ENCODE measurements around the gene DGKD.

DGKD gene

DNA sequence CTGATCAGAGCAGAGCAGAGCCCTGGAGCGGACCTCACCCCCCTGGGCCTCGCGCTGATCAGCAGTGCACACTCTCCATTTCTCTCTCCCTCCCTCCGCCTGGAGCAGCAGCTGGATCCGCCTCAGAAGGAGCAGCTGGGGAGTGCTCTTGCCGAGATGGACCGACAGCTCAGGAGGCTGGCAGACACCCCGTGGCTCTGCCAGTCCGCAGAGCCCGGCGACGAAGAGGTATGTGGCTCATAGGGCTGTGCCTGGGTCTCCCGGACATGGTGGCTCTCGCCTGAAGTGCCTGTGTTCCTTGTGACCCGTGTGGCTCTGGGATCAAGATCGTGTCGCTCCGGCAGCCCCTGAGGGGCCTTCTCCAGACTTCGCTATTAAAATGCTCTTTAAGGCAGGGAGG is 109.8 kb downstream of the DGKD start:
- DNase-seq: no peak

DNA sequence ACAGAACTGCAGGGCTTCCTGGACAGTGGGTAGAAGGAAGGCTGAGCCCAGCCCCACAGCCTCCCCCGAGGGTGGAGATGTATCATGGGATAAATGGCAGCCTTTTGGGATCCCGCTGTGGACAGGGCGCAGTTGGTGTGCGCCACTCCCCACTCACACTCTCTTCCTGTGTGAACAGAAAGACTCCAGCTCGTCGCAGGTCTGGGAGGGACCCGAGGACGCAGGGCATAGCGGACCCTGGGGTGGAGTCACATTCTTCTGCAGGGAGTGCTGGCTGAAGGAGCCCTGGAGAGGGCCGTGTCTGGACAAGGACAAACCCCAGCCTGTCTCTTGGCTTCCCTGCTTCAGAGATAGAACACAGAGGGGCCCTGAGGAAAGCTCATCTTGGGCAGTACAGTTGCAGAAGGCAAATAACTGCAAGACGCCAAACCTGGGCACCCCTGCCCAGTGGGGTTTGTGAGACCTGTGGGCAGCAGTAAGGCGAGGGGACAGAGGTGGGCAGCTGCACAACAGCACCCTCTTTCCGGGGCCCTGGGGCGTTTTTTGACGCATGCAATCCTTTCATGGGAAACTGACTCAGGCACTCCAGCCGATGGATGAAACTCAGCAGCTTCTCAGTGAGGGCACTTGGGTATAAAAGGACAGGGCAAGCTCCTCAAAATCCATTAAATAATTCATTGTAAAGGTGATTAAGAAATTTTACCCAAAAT is 110.4 kb downstream of the DGKD start:
- DNase-seq: no peak

DNA sequence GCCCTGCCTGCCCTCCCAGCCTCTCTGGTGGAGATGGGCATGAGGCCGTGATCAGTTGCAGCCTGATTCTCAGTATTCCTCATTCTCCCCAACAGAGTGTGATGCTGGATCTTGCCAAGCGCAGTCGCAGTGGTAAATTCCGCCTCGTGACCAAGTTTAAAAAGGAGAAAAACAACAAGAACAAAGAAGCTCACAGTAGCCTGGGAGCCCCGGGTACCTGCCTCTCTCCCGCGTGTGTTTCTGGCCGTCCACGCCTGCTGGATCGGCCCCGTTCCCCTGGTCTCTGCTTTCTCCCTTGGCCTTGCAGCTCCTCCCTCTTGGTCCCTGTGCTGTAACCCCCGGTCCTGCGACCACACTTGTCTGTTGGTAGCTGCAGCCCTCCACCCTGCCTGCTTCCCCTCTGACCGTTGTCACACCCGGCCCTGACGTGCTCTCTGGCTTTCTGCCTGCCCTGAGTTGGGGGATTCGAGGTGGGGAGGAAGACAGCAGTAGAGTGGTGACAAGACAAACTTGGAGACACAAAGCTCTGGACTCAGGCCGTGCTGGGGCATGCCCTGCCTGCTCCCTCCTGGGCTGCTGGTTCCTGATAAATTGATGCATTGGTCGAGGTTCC is 112.8 kb downstream of the DGKD start:
- no peak for DNase-seq

DNA sequence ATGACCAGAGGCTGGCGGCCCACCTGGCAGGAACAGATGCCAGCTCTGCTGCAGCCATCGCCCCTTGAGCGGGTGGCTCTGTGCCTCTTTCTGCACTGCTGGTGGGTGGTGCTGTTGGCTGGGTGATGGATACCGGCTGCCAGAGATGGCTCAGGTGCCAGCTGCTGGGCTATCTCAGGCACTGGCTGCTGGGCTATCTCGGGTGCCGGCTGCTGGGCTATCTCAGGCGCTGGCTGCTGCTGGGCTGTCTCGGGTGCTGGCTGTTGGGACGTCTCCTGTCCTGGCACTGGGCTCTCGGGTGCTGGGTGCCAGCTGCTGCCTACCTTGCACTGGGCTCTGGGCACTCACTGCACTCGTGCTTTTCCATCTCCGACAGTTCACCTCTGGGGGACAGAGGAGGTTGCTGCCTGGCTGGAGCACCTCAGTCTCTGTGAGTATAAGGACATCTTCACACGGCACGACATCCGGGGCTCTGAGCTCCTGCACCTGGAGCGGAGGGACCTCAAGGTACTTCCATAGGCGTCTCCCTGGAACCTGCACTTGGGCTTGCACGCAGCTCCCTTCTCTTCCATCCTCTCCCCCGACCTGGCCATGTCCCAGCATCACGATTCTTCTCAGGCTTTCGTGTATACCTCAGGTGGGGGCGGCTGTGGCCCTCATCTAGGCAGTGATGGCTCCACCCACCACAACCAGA is 113.9 kb downstream of the DGKD start:
- no peak for DNase-seq

DNA sequence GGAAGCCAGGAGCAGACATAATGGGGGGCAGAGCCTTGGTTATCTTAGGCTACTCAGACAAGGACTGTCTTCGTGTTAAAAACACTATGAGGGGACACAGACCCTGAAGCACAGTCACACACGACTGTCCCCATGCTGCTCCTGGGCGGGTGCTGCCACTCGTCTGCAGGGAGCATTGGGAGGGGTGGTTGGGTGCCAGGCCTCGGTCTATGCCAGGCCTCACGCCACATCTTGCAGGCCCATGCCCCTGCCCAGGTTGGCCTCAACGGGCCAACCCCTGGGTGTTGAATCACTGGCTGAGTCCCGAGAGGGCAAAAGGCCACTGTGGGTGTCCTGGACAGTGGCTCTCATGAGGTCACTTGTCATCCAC is 114.4 kb downstream of the DGKD start:
- DNase-seq: no peak

DNA sequence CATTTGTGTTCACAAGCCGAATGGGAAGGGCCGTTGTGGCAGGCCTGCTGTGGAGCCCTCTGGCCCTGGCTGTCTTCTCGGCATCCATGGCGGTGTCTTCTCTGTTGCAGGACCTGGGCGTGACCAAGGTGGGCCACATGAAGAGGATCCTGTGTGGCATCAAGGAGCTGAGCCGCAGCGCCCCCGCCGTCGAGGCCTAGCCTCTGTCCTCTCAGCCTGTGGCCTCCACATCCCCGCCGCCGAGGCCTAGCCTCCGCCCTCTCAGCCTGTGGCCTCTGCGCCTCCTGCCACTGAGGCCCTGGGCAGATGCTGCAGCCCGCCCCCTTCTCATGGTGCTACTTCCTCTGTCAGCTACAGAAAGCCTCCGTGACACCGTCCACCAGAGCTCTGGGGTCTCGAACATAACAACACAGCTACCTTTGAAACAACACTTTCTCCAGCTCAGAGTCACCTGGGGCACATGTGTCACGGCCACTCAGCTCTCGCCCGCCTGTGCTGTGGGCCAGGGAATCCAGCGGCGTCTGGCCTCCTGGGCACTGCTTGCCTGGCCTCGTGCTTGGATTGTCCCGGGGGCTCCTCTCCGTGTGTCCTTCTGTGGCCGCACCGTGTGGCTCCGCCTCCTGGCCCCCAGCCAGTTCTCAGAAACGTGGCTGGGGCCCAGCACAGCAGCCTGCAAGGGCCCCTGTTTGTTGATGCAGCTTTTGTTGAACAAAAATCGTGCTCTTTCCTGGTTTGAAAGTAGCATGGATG is 115.1 kb downstream of the DGKD start:
- DNase-seq: no peak

DNA sequence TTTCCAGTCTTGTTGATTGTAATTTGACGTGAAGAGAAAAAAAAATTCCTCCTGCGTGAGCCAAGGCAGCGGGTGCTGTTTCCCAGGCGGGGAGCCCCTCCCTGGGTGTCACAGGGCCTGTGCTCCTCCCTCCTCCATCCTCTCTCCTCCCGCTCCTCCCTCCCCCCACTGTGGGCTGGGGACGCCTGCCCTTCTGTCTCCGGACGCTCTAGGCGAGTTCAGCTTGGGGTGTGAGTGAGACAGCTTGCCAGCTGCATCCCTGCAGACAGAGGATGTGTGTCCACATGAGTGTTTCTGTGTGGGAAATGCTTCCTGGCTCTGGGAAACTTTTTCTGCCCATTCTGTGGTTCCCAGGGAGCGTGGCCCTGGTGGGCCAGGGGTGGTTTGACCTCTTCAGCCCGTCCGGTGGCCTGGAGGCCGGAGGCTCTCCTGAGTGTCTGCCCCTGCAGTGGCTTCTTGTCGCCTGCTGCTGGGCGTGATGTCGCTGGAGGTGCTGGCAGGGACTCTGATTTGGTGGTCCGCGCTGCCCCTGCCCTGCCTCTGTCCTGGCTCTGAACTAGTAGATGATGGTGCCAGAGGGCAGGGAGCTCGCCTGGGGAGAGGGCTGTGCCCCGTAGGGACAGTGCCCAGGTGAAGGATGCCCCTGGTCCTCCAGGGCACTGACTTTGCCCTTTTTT is 115.9 kb downstream of the DGKD start:
- DNase-seq: no peak

DNA sequence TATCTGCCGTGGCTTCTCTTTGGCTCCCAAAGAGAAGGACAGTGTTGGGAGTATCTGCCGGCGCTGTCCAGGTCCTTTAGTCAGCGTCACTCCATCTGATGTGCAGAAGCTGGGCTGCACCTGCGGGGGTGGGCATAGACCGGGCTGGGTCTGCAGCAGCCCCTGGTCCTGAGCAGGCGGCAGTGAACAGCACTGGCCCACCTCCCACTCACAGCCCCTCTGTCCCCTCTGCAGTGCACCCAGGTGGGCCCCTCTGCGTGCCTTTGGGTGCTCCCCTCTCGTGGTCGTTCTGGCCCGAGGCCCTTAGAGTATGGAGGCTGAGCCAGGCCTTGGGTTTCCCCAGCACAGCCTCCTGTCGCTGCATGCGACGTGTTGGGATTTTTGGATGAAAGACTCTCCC is 116.5 kb downstream of the DGKD start:
- DNase-seq: no peak

DNA sequence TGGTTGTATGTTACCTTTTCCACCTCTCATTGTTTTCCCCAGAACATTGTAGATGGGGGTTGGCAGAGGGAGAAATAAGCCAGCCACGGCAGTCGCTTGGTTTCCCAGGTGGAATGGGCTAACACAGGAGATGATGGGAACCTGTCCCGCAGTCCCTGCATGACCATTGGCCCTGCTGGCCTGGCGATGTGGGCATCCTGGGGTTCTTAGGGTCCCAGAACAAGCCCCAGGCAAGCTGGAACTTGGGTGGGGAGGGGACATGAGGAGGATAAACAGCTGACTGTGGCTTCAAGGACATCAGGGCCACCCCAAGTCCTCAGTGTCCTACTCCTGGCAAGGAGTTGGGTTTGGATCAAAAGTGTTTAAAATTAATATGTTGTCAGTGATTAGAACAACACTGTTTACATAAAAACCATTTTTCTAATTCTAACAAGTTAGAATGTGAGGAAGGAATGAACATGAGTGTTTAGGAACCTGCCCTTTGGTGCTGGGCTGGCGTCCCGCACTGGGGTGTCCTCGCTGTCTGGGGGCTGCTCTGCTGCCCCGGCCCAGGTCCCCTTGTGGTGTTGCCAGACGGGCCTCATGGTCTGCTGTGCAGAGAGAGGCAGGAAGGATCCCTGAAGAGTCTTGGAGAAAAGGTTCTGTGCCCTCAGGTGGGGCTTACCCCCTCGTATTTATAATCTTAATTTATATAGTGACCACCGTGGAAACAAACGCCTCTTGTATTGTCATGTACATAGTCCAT is 117.2 kb downstream of the DGKD start:
- DNase-seq: no peak

DNA sequence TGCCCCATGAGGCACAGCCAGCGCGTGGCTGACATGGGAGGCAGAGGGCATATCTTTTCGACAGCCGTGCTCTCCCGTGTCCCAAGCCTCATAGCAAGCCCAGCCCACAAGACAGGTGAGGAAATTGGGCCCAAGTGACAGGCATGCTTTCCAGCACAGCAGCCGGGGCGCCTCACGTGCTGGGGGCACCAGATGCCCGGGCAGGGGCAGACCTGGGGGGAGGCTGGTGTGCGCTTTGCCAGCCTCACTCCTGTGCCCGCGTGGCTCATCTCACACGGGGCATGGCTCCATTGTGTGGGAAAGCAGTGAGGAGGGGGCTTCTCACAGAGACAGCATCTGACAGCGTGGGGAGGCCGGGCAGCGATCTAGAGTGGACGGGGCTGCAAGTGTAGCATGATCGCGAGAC is 119.1 kb downstream of the DGKD start:
- DNase-seq: no peak

DNA sequence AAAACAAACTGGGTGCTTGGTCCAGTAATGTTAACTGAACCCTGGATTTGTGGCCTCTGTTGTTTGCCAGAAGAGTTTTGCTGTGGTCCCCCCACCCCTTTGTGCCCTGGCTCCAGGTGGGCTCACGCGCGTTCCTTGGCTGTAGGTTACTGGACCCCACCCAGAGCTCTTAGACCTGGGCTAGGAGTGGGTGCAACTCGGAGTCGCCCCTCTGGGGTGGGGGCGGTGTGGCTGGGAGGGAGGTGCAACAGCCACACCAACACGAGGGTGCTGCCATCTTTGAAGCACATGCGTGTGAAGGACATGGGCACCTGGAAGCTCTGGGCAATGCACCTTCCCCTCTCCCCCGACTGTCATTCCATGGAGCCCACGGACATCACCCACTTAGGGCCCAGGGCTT is 119.6 kb downstream of the DGKD start:
- DNase-seq: no peak

DNA sequence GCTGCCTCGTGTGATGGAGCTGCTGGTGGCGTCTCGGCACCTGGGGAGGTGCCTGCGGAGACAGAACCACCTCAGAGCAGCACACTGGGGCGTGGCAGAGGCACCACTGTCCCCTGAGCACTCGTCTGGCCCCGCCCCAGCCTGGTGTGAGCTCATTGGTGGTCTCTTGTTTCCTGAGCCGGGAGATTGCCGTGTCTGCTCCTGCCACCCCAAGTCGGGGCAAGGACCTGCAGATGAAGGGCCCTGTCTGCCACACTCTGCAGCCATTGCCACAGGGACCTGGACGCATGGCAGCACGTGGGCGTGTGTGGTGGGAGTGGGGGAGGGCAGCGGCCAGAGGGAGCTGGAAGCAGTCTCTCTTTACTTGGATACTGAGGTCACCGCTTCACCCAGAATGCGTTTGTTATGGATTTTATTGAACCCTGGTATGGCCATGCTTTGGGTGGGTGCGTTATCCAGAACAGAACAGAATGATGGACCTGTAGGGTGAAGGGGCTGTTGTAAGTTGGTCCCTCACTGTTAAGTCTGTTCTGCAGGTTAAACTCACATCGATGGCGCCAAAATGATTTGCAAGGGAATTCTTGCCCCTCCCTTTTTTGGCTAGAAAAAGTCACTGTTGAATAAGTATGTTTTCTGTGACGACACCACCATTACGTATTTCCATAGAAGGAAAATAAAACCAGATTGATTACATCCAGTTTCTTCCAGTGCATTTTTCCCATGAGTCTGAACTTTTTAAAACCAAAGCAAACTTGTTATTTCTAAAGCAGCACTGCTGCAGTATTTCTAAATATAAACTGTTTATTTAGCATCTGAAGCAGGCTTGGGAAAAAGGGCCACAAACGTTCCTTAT is 120.2 kb downstream of the DGKD start:
- no peak for DNase-seq

DNA sequence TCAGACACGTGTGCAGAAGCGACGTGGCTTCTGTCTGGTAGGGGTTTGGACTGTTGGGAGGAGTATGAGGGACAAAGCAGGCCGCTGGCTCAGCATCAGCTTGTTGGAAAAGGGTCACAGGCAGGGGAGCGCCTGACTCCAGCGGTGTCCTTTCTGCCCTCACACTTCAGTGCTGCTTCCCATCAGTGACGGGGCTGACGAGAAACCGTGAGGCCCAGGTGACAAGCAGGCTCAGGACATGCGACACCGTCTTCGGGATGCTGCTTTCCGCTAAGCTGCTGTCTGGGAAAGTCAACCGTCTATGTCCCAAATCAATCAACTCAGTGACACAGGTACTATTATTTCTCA is 121.7 kb downstream of the DGKD start:
- no peak for DNase-seq

DNA sequence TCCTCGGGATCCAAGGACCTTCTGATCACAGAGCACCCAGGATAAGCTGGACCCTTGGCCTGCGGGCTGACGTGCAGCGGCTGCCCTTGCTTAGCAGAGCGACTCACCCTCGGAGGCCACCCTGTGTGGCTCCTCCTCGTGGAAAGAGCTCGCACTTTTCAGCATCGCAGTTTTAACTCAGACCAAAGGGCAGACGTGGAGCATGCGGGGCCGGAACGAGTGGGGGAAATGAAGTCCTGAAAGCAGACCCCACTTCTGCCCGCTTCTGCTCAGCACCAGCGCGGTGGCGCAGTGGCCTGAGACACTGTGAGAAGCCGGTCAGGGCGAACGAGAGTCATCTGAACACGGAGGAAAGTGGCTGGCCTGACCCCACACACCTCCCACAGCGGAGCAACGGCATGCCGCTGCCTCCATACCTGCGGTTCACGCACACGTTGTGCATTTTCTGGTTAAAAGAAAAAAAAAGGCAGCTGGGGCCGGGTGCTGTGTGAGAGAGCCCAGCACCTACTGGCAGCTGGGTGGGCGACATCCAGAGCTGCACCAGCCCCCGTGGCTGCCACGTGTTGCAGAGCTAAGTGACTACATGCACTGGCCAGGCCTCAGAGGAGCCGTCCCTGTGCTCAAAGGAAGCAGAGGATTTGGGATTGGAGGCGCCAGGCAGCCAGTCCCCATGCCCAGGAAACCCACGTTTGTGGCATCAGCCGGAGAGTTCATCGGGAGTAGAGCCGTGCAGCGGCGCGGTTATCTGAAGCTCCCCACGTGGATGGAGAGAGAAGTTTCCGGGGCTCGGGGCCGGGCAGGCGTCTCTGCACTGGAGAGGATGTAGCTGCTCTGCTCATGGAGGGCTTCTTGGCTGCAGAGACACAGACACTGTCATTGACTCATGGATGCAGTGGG is 122.6 kb downstream of the DGKD start:
- no peak for DNase-seq

DNA sequence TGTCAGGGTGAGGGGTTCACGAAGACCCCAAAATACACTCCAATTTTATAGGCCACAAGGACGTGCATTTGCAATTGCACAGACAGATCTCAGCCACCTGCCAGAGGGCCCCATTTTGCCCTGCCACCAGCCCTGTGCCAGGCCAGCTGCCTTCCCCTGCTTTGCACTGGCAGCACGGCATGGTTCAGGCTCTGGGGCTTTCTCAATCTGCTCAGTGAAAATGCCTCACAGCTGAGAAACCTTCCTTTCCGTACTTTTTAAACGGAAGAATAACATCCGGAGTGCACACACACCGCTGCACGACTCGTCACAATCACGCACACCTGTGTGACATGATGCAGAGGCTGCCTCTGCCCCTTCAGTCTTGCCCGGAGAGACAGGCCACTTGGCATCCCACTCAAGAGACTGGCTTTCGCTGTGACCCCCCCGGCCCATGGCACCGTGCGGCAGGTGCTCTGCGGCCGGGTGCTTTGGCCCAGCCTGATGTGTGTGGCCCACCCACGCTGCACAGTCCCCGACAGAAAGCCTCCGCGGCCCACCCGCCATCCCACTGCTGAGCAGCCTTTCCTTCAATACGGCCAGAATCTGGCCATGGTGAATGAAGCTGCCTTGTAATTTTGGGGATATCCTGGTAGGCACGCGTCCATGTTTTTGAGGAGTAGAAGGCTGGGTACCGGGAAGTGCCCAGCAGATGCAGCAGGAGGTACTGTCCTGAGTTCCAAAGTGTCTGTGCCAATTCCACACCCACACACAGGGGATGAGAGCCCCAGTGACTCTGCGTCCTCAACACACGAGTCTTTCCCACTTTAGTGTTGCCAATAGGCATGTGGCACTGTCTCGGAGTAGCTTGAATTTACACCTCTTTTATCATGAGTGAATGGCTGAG is 123.5 kb downstream of the DGKD start:
- no peak for DNase-seq

DNA sequence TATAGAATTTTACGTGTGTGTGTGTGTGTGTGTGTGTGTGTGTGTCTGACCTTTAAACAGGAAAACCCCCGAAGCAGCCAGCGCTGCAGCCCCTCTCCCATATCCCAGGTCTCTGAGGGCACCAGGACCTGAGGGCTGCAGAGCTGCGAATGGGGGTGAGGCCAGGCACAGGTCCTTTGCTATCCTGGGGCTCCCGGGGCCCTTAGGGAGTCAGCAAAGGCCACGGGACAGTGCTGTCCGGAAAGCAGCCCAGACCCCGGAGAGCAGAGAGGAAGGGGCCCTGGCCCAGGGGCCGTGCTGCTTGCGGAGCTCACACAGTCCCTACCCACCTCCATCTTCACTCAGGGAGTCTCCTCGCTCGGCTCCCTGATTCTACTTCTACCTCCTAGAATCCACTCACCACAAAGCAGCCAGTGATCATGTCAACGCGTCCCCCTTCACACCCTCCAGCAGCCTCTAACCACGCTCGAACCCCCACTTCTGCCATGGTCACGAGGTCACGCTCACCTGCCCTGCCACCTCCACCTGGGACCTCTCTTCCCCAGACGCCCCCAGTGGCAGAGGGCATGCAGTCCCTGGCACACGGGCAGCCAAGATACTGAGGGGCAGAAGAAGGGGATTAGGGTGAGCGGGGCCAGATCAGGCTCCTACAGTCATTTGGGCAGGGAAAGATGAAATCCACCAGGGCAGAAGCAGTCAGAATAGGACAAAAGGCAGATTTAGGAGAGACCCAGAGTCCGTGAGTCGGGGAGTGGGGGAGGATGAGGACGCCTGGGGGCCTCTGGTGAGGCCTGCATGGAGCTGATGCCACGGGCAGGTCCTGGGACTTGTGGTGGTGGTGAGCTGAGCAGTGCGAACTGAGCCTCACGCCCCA is 125.6 kb downstream of the DGKD start:
- DNase-seq: no peak

DNA sequence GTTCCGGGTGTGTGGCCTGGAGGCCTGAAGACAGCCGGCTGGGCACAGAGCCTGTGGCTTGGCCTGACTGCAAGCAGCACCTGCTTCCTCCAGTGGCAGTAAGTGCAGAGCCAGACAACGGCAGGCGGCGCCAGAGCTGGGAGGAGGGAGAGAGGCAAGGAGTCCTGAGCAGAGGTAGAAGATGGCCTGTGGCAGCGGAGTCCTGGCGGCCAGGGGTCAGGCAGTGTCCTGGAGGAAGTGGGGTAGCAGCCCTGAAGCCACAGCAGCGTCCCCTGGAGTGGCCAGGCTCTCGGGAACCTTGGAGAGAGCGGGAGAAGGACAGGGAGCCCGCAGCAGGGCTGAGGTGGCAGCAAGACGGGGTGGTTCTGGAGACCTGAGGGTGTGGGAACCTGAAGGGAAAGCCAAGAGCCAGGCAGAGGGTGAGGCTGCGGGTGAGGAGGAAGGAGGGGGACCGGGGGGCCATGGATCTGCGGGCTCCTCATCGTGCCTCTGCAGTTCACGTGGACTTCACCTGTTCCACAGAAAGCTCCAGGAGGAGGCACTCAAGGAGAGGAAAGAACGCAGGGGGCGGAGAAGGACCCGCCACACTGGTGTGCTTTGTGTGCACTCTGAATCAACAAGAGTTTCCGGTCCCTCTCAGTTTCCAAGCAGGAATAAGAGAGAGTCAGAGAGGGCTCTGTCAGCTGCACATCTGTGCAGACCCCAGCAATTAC is 126.4 kb downstream of the DGKD start:
- DNase-seq: no peak

Data from DMS79 treated with DMSO at 0.1 percent for 48 hours (cell line).